ENCODE data around the gene CHD6. TPM values are rescaled to one million over a fixed set of nuclear protein-coding genes. Genes with fewer than 3 reads are reported as not detected.

The CHD6 gene
- total RNA-seq, 6 experiments from 2014 or later, result 24.7 to 28.9 (median 27.1) TPM

GRCh38 chr20:41546535-41546934 lies 71.6 kb downstream of the CHD6 start:
- Mint-ChIP-seq H3K4me1 (ENCODE audit: low read depth) (no peaks in the 10 kb centered on the region), H3K9me3 (0 out of 2 replicates have a peak, but pooled peaks cover 5% of the 10 kb centered on the region)

DNA sequence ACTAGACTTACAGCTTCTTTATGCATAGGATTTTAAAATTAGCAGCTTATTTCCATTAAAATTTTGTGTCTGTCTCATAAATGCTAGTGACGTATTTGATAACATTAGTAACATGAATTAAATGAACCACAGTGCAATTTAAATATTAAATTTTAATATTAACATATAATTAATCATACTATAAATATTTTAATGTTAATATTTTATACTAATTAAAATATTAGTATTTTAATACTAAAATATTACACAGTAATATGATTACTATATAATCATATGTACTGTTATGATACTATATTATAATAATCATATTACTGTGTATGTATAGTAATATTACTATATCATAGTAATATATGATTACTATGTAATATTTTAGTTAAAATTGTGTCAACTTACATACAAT lies 73.7 kb downstream of the CHD6 start:
- H3K4me3 Mint-ChIP-seq, result no peak overlapping the region
- TF ChIP-seq, protein P1, sequence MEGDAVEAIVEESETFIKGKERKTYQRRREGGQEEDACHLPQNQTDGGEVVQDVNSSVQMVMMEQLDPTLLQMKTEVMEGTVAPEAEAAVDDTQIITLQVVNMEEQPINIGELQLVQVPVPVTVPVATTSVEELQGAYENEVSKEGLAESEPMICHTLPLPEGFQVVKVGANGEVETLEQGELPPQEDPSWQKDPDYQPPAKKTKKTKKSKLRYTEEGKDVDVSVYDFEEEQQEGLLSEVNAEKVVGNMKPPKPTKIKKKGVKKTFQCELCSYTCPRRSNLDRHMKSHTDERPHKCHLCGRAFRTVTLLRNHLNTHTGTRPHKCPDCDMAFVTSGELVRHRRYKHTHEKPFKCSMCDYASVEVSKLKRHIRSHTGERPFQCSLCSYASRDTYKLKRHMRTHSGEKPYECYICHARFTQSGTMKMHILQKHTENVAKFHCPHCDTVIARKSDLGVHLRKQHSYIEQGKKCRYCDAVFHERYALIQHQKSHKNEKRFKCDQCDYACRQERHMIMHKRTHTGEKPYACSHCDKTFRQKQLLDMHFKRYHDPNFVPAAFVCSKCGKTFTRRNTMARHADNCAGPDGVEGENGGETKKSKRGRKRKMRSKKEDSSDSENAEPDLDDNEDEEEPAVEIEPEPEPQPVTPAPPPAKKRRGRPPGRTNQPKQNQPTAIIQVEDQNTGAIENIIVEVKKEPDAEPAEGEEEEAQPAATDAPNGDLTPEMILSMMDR (IDR thresholded peaks at IDR 0.05), result no peak
- H3K36me3 Mint-ChIP-seq (ENCODE audit: low read depth), result peaks cover 4% of the 10 kb centered on the region; the same call in 1 of the 2 replicates
- no peak for DNase-seq
- H3K4me1 Mint-ChIP-seq (ENCODE audit: low read depth), result peaks cover 6% of the 10 kb centered on the region
- H3K27me3 Mint-ChIP-seq (ENCODE audit: insufficient read depth), result no peaks in the 10 kb centered on the region
- no peak overlapping the region for H3K27ac Mint-ChIP-seq
- H3K9me3 Mint-ChIP-seq, result no peaks in the 10 kb centered on the region

More at GRCh38 chr20:41546535-41546934, 71.6 kb downstream of the CHD6 start:
- no peak overlapping the region for H3K4me3 Mint-ChIP-seq
- TF ChIP-seq, protein P1 (IDR thresholded peaks at IDR 0.05), result no peak
- H3K27ac Mint-ChIP-seq, result no peak overlapping the region
- no peak for DNase-seq
- H3K36me3 Mint-ChIP-seq (ENCODE audit: low read depth), result peaks cover 16% of the 10 kb centered on the region
- no peaks in the 10 kb centered on the region for H3K27me3 Mint-ChIP-seq (ENCODE audit: insufficient read depth)

DNA sequence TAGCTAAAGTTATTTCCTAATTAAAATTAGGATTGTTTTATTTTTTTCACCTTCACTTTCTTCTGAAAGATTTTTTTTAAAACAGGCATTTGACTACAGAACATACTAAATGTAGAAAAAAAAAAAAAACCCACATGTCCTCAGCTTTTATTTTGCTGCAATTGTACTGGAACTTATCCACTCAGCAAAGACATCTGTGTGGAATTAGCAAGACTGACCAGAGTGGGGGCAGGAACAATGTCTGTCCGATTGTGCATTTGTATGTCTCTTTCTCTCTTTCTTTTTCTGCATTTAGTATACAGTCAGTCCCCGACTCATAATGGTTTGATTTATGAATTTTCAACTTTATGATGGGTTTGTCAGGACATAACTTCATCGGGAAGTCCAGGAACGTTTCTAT lies 77.3 kb downstream of the CHD6 start:
- Mint-ChIP-seq H3K9me3 (peaks cover 4% of the 10 kb centered on the region; the same call in 1 of the 2 replicates), H3K27me3 (ENCODE audit: insufficient read depth) (no peaks in the 10 kb centered on the region), H3K27ac (no peak overlapping the region), H3K4me1 (ENCODE audit: low read depth) (peaks cover 6% of the 10 kb centered on the region), H3K4me3 (no peak overlapping the region), H3K36me3 (ENCODE audit: low read depth) (peaks cover 13% of the 10 kb centered on the region)
- DNase-seq, result no peak
- TF ChIP-seq, protein P1 (IDR thresholded peaks at IDR 0.05), result no peak

DNA sequence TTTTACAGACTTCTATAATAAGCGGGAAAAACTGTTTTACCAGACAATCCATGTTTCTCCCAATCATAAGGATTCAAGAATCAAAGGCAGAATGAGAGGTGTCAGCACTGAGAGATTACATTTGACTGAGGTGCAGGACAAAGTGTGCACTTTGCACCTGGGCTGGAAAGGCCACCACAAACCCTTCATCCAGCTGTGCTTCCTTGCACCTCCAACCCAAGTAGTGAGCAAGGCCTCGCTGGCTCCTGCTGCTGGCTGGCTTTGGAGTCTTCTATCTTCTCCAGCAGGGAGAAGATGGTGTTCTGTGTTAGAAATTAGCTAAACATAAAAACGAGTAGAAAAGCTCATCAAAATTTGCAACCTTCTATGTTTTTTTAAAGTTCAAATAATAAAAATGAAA lies 77.7 kb downstream of the CHD6 start:
- H3K36me3 Mint-ChIP-seq (ENCODE audit: low read depth), result peaks cover 13% of the 10 kb centered on the region
- peaks cover 4% of the 10 kb centered on the region; the same call in 1 of the 2 replicates for H3K9me3 Mint-ChIP-seq
- peaks cover 6% of the 10 kb centered on the region for H3K4me1 Mint-ChIP-seq (ENCODE audit: low read depth)
- no peak for DNase-seq
- H3K27ac Mint-ChIP-seq, result no peak overlapping the region
- TF ChIP-seq, protein P1 (IDR thresholded peaks at IDR 0.05), result no peak
- H3K27me3 Mint-ChIP-seq (ENCODE audit: insufficient read depth), result no peaks in the 10 kb centered on the region
- no peak overlapping the region for H3K4me3 Mint-ChIP-seq

DNA sequence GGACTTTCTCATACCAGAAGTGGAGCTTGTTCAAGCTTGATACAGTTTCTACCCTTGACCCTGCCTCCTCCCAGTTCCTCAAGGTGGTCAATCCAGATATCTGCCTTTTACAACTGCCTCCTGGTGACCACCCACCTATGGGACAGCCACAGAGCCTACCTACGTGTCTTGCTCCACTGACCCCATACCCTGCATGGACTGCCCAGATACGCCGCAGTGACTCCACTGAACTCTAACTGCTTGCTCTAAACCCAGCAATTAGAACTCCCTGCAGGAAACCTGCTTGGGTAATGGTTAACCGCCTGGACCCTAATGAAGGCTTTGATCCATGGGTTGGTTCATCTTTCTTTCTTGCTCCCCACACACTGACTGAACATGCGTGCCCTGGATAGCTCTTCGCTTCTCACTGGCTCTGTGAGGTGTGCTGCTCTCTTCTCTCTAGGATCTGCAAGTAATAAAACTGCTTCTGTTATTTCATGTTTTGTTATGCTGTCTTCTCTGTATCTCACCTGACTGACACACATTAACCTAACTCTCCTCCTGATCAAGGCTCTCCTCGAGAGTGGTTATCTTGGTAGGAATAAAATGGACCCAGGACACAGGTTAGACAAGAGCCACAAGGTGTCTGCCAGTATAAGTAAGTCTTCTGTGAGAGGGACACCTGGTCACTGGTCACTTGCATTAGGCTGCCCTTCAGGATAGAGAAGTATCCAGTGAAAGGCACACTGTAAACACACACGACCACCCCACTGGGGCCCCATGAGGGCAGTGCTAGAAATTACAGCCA lies 79.2 kb downstream of the CHD6 start:
- peaks cover 4% of the 10 kb centered on the region; the same call in 1 of the 2 replicates for H3K9me3 Mint-ChIP-seq
- H3K36me3 Mint-ChIP-seq (ENCODE audit: low read depth), result peaks cover 13% of the 10 kb centered on the region
- TF ChIP-seq, protein P1 (IDR thresholded peaks at IDR 0.05), result no peak
- no peak overlapping the region for H3K4me3 Mint-ChIP-seq
- H3K4me1 Mint-ChIP-seq (ENCODE audit: low read depth), result peaks cover 18% of the 10 kb centered on the region
- H3K27me3 Mint-ChIP-seq (ENCODE audit: insufficient read depth), result no peaks in the 10 kb centered on the region
- no peak for DNase-seq
- H3K27ac Mint-ChIP-seq, result no peak overlapping the region

Measured in HFFc6 (cell line).